CD8-positive, alpha-beta memory T cell (primary cell): ENCODE data around the gene PCED1A. TPM values are rescaled to one million over a fixed set of nuclear protein-coding genes. Genes with fewer than 3 reads are reported as not detected.

Source experiments
- CTCF ChIA-PET: fragments of 350-600 bp; sonication (Branson Sonifier 250); formaldehyde crosslinking; loops from one replicate; lab custom pipeline; 2021; ENCODE audit warnings: antibody characterized with exemption; lab: Charles Lee
- POLR2A ChIA-PET: fragments of 350-600 bp; sonication (Branson Sonifier 250); formaldehyde crosslinking; loops from one replicate; lab custom pipeline; 2021; ENCODE audit warnings: antibody characterized with exemption; lab: Charles Lee
- DNase-seq, 5 donors: peaks; one replicate each; pipeline versions ENCODE4 v3.0.0 to v3.0.0-alpha.2; 2020 to 2022; ENCODE audit warnings: mixed read lengths in 1 of 5
- H3K27ac ChIP-seq: one replicate; pipeline ENCODE4 v1.7.0; 2013; ENCODE audit warnings: low read depth, mild to moderate bottlenecking, low read length, moderate library complexity
- H3K27me3 ChIP-seq: 2 replicates; pipeline ENCODE4 v1.7.0; 2013; ENCODE audit warnings: low read length, mild to moderate bottlenecking; ENCODE audit not compliant: insufficient read depth, poor library complexity, severe bottlenecking
- H3K36me3 ChIP-seq: 2 replicates; pipeline ENCODE4 v1.7.0; 2013; ENCODE audit warnings: mild to moderate bottlenecking, low read length, moderate library complexity; ENCODE audit not compliant: insufficient read depth
- H3K4me1 ChIP-seq: 2 replicates; pipeline ENCODE4 v1.7.0; 2013; ENCODE audit warnings: mild to moderate bottlenecking, low read length, moderate library complexity; ENCODE audit not compliant: insufficient read depth
- H3K4me3 ChIP-seq: 2 replicates; pipeline ENCODE4 v1.7.0; 2013; ENCODE audit warnings: mild to moderate bottlenecking, low read length
- H3K9me3 ChIP-seq: 2 replicates; pipeline ENCODE4 v1.7.0; 2013; ENCODE audit warnings: mild to moderate bottlenecking, low read length
- H3K27ac Mint-ChIP-seq, 8 donors: one replicate each; pipeline ENCODE4 v1.8.0; 2020 to 2021; ENCODE audit warnings: mixed read lengths in 8 of 8, mild to moderate bottlenecking in 6 of 8, inconsistent platforms in 3 of 8, moderate library complexity in 3 of 8
- H3K27me3 Mint-ChIP-seq, 2 donors: one replicate each; pipeline ENCODE4 v1.8.0; 2020 to 2021; ENCODE audit warnings: mixed read lengths in 2 of 2, mild to moderate bottlenecking in 1 of 2, moderate library complexity in 1 of 2
- H3K36me3 Mint-ChIP-seq, 3 donors: one replicate each; pipeline ENCODE4 v1.8.0; 2020 to 2021; ENCODE audit warnings: mixed read lengths in 3 of 3, inconsistent platforms in 1 of 3, mild to moderate bottlenecking in 1 of 3
- H3K4me1 Mint-ChIP-seq, 3 donors: one replicate each; pipeline ENCODE4 v1.8.0; 2020 to 2021; ENCODE audit warnings: mixed read lengths in 3 of 3, inconsistent platforms in 1 of 3, mild to moderate bottlenecking in 1 of 3
- H3K4me3 Mint-ChIP-seq, 7 donors: one replicate each; pipeline ENCODE4 v1.8.0; 2020 to 2021; ENCODE audit warnings: mixed read lengths in 7 of 7, mild to moderate bottlenecking in 6 of 7, moderate library complexity in 4 of 7, inconsistent platforms in 2 of 7
- H3K9me3 Mint-ChIP-seq, 5 donors: one replicate each; pipeline ENCODE4 v1.8.0; 2020 to 2022; ENCODE audit warnings: mixed read lengths in 5 of 5, mild to moderate bottlenecking in 3 of 5, moderate library complexity in 2 of 5, inconsistent platforms in 1 of 5
- polyA plus RNA-seq: library from polyadenylated mRNA; unstranded; fragments of 300-500 nt; fragmentation: Illumina TruSeq; gene quantifications from one replicate; pipeline ENCODE4 v1.2.3, GENCODE V29; 2021
- total RNA-seq, 2 experiments: library from RNA; stranded (reverse); gene quantifications; one replicate each; pipeline ENCODE4 v1.2.3, GENCODE V29; 2021

Gene PCED1A
- total and polyA plus RNA-seq, 3 experiments from 2014 or later: 20.2 to 34.0 (median 30.8) TPM

- Mint-ChIP-seq H3K9me3 (no peaks in the 10 kb centered on the region), H3K4me3 (peak overlapping the region; percentile 56 to 83 (median 69)), H3K36me3 (no peaks in the 10 kb centered on the region), H3K4me1 (peaks cover 21 to 26% (median 24%) of the 10 kb centered on the region in 3 donors), H3K27ac (peak overlapping the region in 7 of 8 donors; percentile 2 to 82 (median 48)), H3K27me3 (peaks cover 11 to 27% of the 10 kb centered on the region in 2 donors)
- Histone ChIP-seq H3K36me3 (no peaks in the 10 kb centered on the region), H3K4me1 (peaks cover 11% of the 10 kb centered on the region), H3K4me3 (no peak overlapping the region), H3K27ac (no peak overlapping the region), H3K27me3 (no peaks in the 10 kb centered on the region), H3K9me3 (no peaks in the 10 kb centered on the region)
- ChIA-PET POLR2A (interaction anchor here (0.6 to 1.2 kb wide), 2 partner anchors 31 to 41 kb away, joined by 3 to 5 read pairs; no protein-coding TSS in a partner anchor), CTCF (interaction anchor here (0.7 to 1.2 kb wide), 5 partner anchors 9 to 80 kb away, joined by 3 to 4 read pairs (median 3); partner anchors contain the start of genes PCED1A and VPS16)
- DNase-seq: peak in 1 of 5 donors; percentile 42
Measured at GRCh38 chr20:2820896-2821869, 19.3 kb downstream of the PCED1A start.

GRCh38 chr20:2820084-2820895 lies 20.2 kb downstream of the PCED1A start:
- Histone ChIP-seq H3K4me3 (no peak overlapping the region), H3K36me3 (no peaks in the 10 kb centered on the region), H3K4me1 (peaks cover 5% of the 10 kb centered on the region), H3K9me3 (no peaks in the 10 kb centered on the region), H3K27me3 (no peaks in the 10 kb centered on the region), H3K27ac (no peak overlapping the region)
- peaks cover 16 to 18% (median 16%) of the 10 kb centered on the region in 3 donors for H3K4me1 Mint-ChIP-seq
- no peaks in the 10 kb centered on the region for H3K36me3 Mint-ChIP-seq
- peak overlapping the region in 3 of 7 donors; percentile 10 to 76 (median 16) for H3K4me3 Mint-ChIP-seq
- ChIA-PET POLR2A (no interaction called here), CTCF (no interaction called here)
- DNase-seq: peak in 1 of 5 donors; percentile 45
- no peaks in the 10 kb centered on the region for H3K9me3 Mint-ChIP-seq
- H3K27me3 Mint-ChIP-seq: peaks cover 11 to 25% of the 10 kb centered on the region in 2 donors
- H3K27ac Mint-ChIP-seq: peak overlapping the region in 2 of 8 donors; percentile 24 to 31

- H3K4me3 ChIP-seq: no peak overlapping the region
- no peak overlapping the region for H3K27ac ChIP-seq
- Mint-ChIP-seq H3K4me3 (no peak overlapping the region), H3K4me1 (peaks cover 16 to 18% (median 16%) of the 10 kb centered on the region in 3 donors), H3K27ac (no peak overlapping the region), H3K36me3 (peaks cover 0 to 6% (median 2%) of the 10 kb centered on the region in 3 donors), H3K9me3 (peaks cover 0 to 3% (median 0%) of the 10 kb centered on the region in 5 donors), H3K27me3 (peaks cover 17 to 35% of the 10 kb centered on the region in 2 donors)
- ChIA-PET CTCF (no interaction called here), POLR2A (no interaction called here)
- DNase-seq: no peak
- H3K27me3 ChIP-seq: no peaks in the 10 kb centered on the region
- no peaks in the 10 kb centered on the region for H3K36me3 ChIP-seq
- H3K9me3 ChIP-seq: no peaks in the 10 kb centered on the region
- H3K4me1 ChIP-seq: peaks cover 5% of the 10 kb centered on the region
Measured at GRCh38 chr20:2817891-2818595, 22.4 kb downstream of the PCED1A start.

- POLR2A ChIA-PET: no interaction called here
- no peaks in the 10 kb centered on the region for H3K27me3 ChIP-seq
- peaks cover 5% of the 10 kb centered on the region for H3K4me1 ChIP-seq
- Mint-ChIP-seq H3K4me3 (no peak overlapping the region), H3K27ac (no peak overlapping the region), H3K36me3 (peaks cover 0 to 6% (median 2%) of the 10 kb centered on the region in 3 donors), H3K27me3 (peaks cover 18 to 40% of the 10 kb centered on the region in 2 donors), H3K9me3 (peaks cover 0 to 3% (median 0%) of the 10 kb centered on the region in 5 donors), H3K4me1 (peaks cover 16 to 18% (median 16%) of the 10 kb centered on the region in 3 donors)
- no peak for DNase-seq
- H3K27ac ChIP-seq: no peak overlapping the region
- CTCF ChIA-PET: no interaction called here
- H3K36me3 ChIP-seq: no peaks in the 10 kb centered on the region
- no peak overlapping the region for H3K4me3 ChIP-seq
- no peaks in the 10 kb centered on the region for H3K9me3 ChIP-seq
Measured at GRCh38 chr20:2817341-2817726, 23.1 kb downstream of the PCED1A start.

GRCh38 chr20:2816583-2817340 lies 23.7 kb downstream of the PCED1A start:
- ChIA-PET POLR2A (no interaction called here), CTCF (no interaction called here)
- H3K4me1 Mint-ChIP-seq: peaks cover 10 to 14% (median 11%) of the 10 kb centered on the region in 3 donors
- peaks cover 20 to 41% of the 10 kb centered on the region in 2 donors for H3K27me3 Mint-ChIP-seq
- H3K36me3 Mint-ChIP-seq: peaks cover 0 to 12% (median 2%) of the 10 kb centered on the region in 3 donors
- H3K27ac ChIP-seq: no peak overlapping the region
- peak in 1 of 5 donors; percentile 36 for DNase-seq
- H3K4me3 ChIP-seq: no peak overlapping the region
- H3K9me3 ChIP-seq: no peaks in the 10 kb centered on the region
- H3K9me3 Mint-ChIP-seq: peaks cover 0 to 5% (median 0%) of the 10 kb centered on the region in 5 donors
- H3K4me3 Mint-ChIP-seq: no peak overlapping the region
- no peak overlapping the region for H3K27ac Mint-ChIP-seq
- peaks cover 4% of the 10 kb centered on the region for H3K4me1 ChIP-seq
- H3K27me3 ChIP-seq: peaks cover 4% of the 10 kb centered on the region
- no peaks in the 10 kb centered on the region for H3K36me3 ChIP-seq

DNA sequence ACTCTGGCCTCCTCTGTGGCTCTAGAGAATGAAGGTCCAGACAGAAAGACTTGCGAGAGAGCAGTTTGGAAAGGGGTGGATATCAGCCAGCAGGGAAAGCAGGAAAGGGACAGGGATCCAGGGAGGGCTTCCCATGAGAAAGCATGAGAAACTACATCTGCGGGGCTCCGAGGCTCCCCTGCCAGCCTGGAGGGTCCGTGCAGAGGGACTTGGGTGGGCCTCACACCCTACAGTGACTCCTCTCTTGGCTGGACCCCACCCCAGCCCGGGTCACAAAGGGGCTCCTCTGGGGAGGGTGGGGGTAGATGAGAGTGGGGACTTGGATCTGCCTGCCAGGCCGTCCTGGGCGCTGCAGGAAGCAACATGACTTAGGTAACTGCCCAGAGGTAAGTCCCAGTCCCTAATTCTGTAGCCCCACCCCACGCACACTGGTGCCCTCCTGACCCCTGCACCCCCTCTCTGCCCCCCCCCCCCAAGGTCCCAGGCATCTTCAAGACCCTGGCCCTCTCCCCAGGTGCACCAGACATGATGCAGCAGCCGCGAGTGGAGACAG lies 24.3 kb downstream of the PCED1A start, which contains the start of gene TMEM239:
TMEM239 (plus strand) TSS at position 335 of the 553 bp plus-strand sequence; CDS start at position 526, 191 bp downstream.
- Histone ChIP-seq H3K27me3 (peaks cover 5% of the 10 kb centered on the region), H3K4me1 (no peaks in the 10 kb centered on the region), H3K27ac (no peak within 1 kb of the TSS), H3K4me3 (no peak within 1 kb of the TSS), H3K36me3 (no peaks in the 10 kb centered on the region), H3K9me3 (no peaks in the 10 kb centered on the region)
- H3K36me3 Mint-ChIP-seq: peaks cover 0 to 15% (median 2%) of the 10 kb centered on the region in 3 donors
- H3K27ac Mint-ChIP-seq: no peak within 1 kb of the TSS
- ChIA-PET POLR2A (no interaction called here), CTCF (no interaction called here)
- H3K9me3 Mint-ChIP-seq: peaks cover 0 to 5% (median 0%) of the 10 kb centered on the region in 5 donors
- peaks cover 21 to 44% of the 10 kb centered on the region in 2 donors for H3K27me3 Mint-ChIP-seq
- no peak for DNase-seq
- H3K4me1 Mint-ChIP-seq: peaks cover 5 to 9% (median 7%) of the 10 kb centered on the region in 3 donors
- H3K4me3 Mint-ChIP-seq: no peak within 1 kb of the TSS
